ENCODE data around the gene SPATS1.
"Not testable (repeated sequence)": the region's sequence is repeated elsewhere in the genome, so short reads cannot be mapped to it uniquely, and the experiment has no call there.

SPATS1 gene

DNA sequence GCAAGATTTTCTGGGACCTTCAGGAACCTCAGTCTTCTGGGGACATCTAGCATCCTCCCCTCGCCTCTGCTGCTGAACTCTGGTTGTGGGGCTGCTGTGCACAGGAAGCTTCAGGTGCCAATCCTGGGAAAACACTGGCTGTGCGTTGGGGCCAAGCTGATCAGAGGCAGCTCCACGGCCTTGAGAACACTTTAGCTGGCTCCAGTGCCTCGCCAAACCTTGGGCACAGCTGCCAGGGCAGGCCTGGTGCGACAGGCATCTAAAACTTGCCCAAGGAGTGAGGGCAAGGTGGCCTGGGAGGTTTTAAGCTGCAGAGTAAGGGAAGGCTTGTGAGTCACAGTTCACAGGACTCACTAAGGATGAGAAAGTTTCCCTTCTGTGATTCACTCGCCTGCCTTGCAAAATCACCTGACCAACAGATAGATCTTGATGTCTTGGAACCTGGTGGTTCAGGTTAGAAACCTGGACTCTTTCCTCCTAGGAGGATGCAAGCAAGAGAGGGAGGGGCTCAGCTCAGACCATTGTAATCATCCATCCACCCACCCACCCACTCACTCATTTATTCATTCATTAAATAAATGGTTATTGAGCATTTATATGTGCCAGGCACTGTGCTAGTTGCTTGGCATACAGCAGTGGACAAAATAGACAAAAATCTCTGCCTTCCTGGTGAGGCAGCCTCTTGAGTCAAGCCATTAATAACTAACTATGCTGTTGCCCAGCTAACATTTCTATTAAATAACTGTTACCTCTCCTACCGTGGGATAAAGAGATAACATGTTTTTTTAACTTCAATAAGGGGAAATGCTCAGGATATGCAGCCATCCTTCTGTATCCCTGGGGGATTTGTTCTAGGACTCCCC lies 2.5 kb upstream of the SPATS1 start:
- TF ChIP-seq ESRRG (CRISPR knock-in tag; IDR thresholded peaks at IDR 0.05) (no peak), ZFP30 (CRISPR knock-in tag; IDR thresholded peaks at IDR 0.05) (no peak), TOX (CRISPR knock-in tag; IDR thresholded peaks at IDR 0.05; ENCODE audit: borderline replicate concordance) (no peak), ZC3H10 (CRISPR knock-in tag; IDR thresholded peaks at IDR 0.05) (no peak), ISL1 (CRISPR knock-in tag; IDR thresholded peaks at IDR 0.05) (no peak), RARB (CRISPR knock-in tag; IDR thresholded peaks at IDR 0.05) (no peak), ARNTL (CRISPR knock-in tag; IDR thresholded peaks at IDR 0.05; ENCODE audit: borderline replicate concordance, low read depth) (no peak), TSHZ2 (CRISPR knock-in tag; IDR thresholded peaks at IDR 0.05) (no peak)
- TF ChIP-seq, protein P1, sequence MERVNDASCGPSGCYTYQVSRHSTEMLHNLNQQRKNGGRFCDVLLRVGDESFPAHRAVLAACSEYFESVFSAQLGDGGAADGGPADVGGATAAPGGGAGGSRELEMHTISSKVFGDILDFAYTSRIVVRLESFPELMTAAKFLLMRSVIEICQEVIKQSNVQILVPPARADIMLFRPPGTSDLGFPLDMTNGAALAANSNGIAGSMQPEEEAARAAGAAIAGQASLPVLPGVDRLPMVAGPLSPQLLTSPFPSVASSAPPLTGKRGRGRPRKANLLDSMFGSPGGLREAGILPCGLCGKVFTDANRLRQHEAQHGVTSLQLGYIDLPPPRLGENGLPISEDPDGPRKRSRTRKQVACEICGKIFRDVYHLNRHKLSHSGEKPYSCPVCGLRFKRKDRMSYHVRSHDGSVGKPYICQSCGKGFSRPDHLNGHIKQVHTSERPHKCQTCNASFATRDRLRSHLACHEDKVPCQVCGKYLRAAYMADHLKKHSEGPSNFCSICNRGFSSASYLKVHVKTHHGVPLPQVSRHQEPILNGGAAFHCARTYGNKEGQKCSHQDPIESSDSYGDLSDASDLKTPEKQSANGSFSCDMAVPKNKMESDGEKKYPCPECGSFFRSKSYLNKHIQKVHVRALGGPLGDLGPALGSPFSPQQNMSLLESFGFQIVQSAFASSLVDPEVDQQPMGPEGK (CRISPR knock-in tag; IDR thresholded peaks at IDR 0.05; ENCODE audit: borderline replicate concordance): no peak

GRCh38 chr6:44341095-44341890 lies 1.2 kb upstream of the SPATS1 start:
- ATAC-seq: no peak
- TF ChIP-seq, protein P1 (CRISPR knock-in tag; IDR thresholded peaks at IDR 0.05; ENCODE audit: borderline replicate concordance): no peak
- TF ChIP-seq ZNF565 (CRISPR knock-in tag; conservative IDR thresholded peaks at IDR 0.05; ENCODE audit: low read depth) (no peak), CSRNP3 (CRISPR knock-in tag; IDR thresholded peaks at IDR 0.05) (no peak), OSR1 (CRISPR knock-in tag; IDR thresholded peaks at IDR 0.05) (no peak), ESRRG (CRISPR knock-in tag; IDR thresholded peaks at IDR 0.05) (no peak), ARNTL (CRISPR knock-in tag; IDR thresholded peaks at IDR 0.05; ENCODE audit: borderline replicate concordance, low read depth) (no peak)

More for the DNA sequence above, 2.5 kb upstream of the SPATS1 start:
- no peak for ATAC-seq

- TF ChIP-seq ZFP30 (CRISPR knock-in tag; IDR thresholded peaks at IDR 0.05): no peak
- peak; percentile 60; the same call in 1 of the 2 replicates for TF ChIP-seq TCF4 (CRISPR knock-in tag; IDR thresholded peaks at IDR 0.05; ENCODE audit: borderline replicate concordance)
- peak; percentile 28; the same call in 2 of the 3 replicates for ATAC-seq
Measured at GRCh38 chr6:44342052-44342451, 398 bp upstream of the SPATS1 start.

DNA sequence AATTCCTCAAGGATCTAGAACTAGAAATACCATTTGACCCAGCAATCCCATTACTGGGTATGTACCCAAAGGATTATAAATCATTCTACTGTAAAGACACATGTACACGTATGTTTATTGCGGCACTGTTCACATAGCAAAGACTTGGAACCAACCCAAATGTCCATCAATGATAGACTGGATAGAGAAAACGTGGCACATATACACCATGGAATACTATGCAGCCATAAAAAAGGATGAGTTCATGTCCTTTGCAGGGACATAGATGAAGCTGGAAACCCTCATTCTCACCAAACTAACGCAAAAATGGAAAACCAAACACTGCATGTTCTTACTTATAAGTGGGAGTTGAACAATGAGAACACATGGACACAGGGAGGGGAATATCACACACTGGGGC lies 4.4 kb downstream of the SPATS1 start:
- not testable (repeated sequence) for ATAC-seq

DNA sequence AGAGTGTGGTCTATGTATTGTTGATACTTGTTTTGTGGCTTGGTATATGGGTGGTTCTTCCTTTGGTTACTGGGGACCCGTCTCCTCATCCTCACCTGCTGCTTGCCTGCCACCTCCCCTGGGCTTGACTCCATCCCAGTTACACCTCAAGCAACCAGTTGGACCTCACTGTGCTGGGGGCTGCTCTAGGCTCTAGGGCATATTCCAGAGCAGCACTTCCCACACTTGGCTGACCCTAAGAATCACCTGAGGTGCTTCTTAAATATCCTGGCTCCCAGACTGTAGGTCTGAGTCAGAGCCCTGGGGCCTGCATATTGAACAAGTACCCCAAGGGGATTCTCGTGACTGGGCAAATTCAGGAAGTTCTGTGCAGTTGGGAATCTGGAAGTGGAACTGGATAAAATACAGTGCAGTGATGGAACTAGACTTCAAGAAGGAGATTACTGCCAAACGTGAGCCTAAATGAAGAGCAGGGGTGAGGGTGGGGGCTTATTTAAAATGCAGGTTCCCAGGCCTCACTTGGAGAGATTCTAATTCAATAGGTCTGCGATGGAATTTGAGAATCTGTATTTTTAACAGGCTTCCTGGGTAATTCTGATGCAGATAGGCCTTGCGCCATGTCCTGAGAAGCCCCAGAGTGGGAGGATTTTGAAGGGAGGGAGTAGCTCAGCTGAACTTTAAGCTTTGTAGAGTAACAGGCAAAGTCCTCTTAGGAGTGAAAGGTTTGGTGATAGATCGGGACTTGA lies 7.6 kb downstream of the SPATS1 start:
- TF ChIP-seq, protein P1 (CRISPR knock-in tag; IDR thresholded peaks at IDR 0.05; ENCODE audit: borderline replicate concordance): no peak
- TF ChIP-seq PPARA (CRISPR knock-in tag; IDR thresholded peaks at IDR 0.05; ENCODE audit: borderline replicate concordance): no peak
- no peak for ATAC-seq

- not testable (repeated sequence) for ATAC-seq
Measured at GRCh38 chr6:44350650-44350994, 8.2 kb downstream of the SPATS1 start.

Measured in SK-N-SH treated with all-trans-retinoic acid at 6 μM for 48 hours (cell line).